Fibroblast of lung (primary cell): ENCODE results near the gene PALLD. TPM values are rescaled to one million over a fixed set of nuclear protein-coding genes. Genes with fewer than 3 reads are reported as not detected.

Source experiments
- DNase-seq, 2 donors: peaks; one replicate each; pipeline versions ENCODE4 v3.0.0 to v3.0.0-alpha.2; 2010; ENCODE audit warnings: low read depth in 2 of 2
- H2AFZ ChIP-seq: 2 replicates; pipeline ENCODE4 v1.5.1; 2012; ENCODE audit warnings: low read length, control low read depth, inconsistent platforms
- H3K27ac ChIP-seq: 2 replicates; pipeline ENCODE4 v1.5.1; 2011; ENCODE audit warnings: low read length, control low read depth; ENCODE audit not compliant: insufficient read depth
- H3K27me3 ChIP-seq: 2 replicates; pipeline ENCODE4 v1.5.1; 2011; ENCODE audit warnings: mild to moderate bottlenecking, low read length; ENCODE audit not compliant: control insufficient read depth, insufficient read depth
- H3K36me3 ChIP-seq: 2 replicates; pipeline ENCODE4 v1.5.1; 2011; ENCODE audit warnings: low read length; ENCODE audit not compliant: control insufficient read depth, insufficient read depth
- H3K4me1 ChIP-seq: 2 replicates; pipeline ENCODE4 v1.5.1; 2011; ENCODE audit warnings: low read length; ENCODE audit not compliant: control insufficient read depth, insufficient read depth; ENCODE audit errors: extremely low read depth
- H3K4me2 ChIP-seq: 2 replicates; pipeline ENCODE4 v1.5.1; 2011; ENCODE audit warnings: low read length, control low read depth; ENCODE audit not compliant: insufficient read depth; ENCODE audit errors: extremely low read depth
- H3K4me3 ChIP-seq, 4 experiments: fragments of 200-600 bp in 1 of 4; sonication (generic) in 1 of 4; replicated peaks in 1 of 4; 2 replicates each; pipeline ENCODE4 v1.5.1; 2011 to 2016; ENCODE audit warnings: low read length in 4 of 4, low read depth in 3 of 4, mild to moderate bottlenecking in 3 of 4, control low read depth in 2 of 4, inconsistent platforms in 1 of 4, mixed read lengths in 1 of 4; ENCODE audit not compliant: insufficient read depth in 1 of 4; ENCODE audit errors: control extremely low read depth in 1 of 4
- H3K79me2 ChIP-seq: 2 replicates; pipeline ENCODE4 v1.5.1; 2012; ENCODE audit warnings: mild to moderate bottlenecking, low read length, inconsistent platforms; ENCODE audit not compliant: control insufficient read depth, insufficient read depth
- H3K9ac ChIP-seq: 2 replicates; pipeline ENCODE4 v1.5.1; 2011; ENCODE audit warnings: mild to moderate bottlenecking, low read length, control low read depth; ENCODE audit not compliant: insufficient read depth
- H3K9me3 ChIP-seq: 2 replicates; pipeline ENCODE4 v1.5.1; 2012; ENCODE audit warnings: low read depth, low read length; ENCODE audit not compliant: control insufficient read depth, insufficient read depth
- H4K20me1 ChIP-seq: 2 replicates; pipeline ENCODE4 v1.5.1; 2011; ENCODE audit warnings: low read length; ENCODE audit not compliant: control insufficient read depth, insufficient read depth; ENCODE audit errors: extremely low read depth
- EZH2 ChIP-seq: IDR thresholded peaks from 2 replicates; pipeline ENCODE4 v1.5.1; 2012; ENCODE audit warnings: low read length, control low read depth, mild to moderate bottlenecking; ENCODE audit errors: missing control alignments
- polyA plus RNA-seq, 2 donors: library from polyadenylated mRNA; depleted of rRNA in 1 of 2; stranded (reverse) in 1 of 2; unstranded in 1 of 2; fragments of >200 nt; gene quantifications; 2 replicates each; pipeline ENCODE4 v1.2.1, GENCODE V29; 2011 to 2012; ENCODE audit warnings: missing spikeins in 1 of 2
- total RNA-seq: library from RNA; depleted of rRNA; stranded (reverse); fragments of >200 nt; gene quantifications from 2 replicates; pipeline ENCODE4 v1.2.1, GENCODE V29; 2014
- TF ChIP-seq, protein P1 (sequence below), 2 donors: IDR thresholded peaks in 1 of 2; conservative IDR thresholded peaks in 1 of 2; 1 replicate in 1 of 2; 2 replicates in 1 of 2; pipeline ENCODE4 v1.5.1; 2011 to 2012; ENCODE audit warnings: low read length in 2 of 2, control low read depth in 1 of 2, inconsistent platforms in 1 of 2, low read depth in 1 of 2, mild to moderate bottlenecking in 1 of 2

Gene PALLD
- total and polyA plus RNA-seq, 2 donors (not counting 1 experiment from before 2014, with no cell fraction given), result 200 to 205 TPM

GRCh38 chr4:168876106-168876505 lies 379.3 kb downstream of the PALLD start:
- Histone ChIP-seq H3K9ac (no peak overlapping the region), H3K4me2 (no peak overlapping the region), H3K4me1 (peaks cover 19% of the 10 kb centered on the region), H4K20me1 (no peaks in the 10 kb centered on the region), H2AFZ (no peak overlapping the region), H3K79me2 (peaks cover 26% of the 10 kb centered on the region), H3K9me3 (no peaks in the 10 kb centered on the region), H3K27me3 (no peaks in the 10 kb centered on the region), H3K36me3 (peaks cover 7% of the 10 kb centered on the region), H3K4me3 (no peak overlapping the region), H3K27ac (no peak overlapping the region)
- DNase-seq, result no peak
- TF ChIP-seq EZH2, result no peak
- TF ChIP-seq, protein P1, sequence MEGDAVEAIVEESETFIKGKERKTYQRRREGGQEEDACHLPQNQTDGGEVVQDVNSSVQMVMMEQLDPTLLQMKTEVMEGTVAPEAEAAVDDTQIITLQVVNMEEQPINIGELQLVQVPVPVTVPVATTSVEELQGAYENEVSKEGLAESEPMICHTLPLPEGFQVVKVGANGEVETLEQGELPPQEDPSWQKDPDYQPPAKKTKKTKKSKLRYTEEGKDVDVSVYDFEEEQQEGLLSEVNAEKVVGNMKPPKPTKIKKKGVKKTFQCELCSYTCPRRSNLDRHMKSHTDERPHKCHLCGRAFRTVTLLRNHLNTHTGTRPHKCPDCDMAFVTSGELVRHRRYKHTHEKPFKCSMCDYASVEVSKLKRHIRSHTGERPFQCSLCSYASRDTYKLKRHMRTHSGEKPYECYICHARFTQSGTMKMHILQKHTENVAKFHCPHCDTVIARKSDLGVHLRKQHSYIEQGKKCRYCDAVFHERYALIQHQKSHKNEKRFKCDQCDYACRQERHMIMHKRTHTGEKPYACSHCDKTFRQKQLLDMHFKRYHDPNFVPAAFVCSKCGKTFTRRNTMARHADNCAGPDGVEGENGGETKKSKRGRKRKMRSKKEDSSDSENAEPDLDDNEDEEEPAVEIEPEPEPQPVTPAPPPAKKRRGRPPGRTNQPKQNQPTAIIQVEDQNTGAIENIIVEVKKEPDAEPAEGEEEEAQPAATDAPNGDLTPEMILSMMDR (conservative IDR thresholded peaks at IDR 0.05 in 1 of 2, IDR thresholded peaks at IDR 0.05 in 1 of 2; ENCODE audit: low read depth in 1 of 2, low read length in 2 of 2), result no peak

DNA sequence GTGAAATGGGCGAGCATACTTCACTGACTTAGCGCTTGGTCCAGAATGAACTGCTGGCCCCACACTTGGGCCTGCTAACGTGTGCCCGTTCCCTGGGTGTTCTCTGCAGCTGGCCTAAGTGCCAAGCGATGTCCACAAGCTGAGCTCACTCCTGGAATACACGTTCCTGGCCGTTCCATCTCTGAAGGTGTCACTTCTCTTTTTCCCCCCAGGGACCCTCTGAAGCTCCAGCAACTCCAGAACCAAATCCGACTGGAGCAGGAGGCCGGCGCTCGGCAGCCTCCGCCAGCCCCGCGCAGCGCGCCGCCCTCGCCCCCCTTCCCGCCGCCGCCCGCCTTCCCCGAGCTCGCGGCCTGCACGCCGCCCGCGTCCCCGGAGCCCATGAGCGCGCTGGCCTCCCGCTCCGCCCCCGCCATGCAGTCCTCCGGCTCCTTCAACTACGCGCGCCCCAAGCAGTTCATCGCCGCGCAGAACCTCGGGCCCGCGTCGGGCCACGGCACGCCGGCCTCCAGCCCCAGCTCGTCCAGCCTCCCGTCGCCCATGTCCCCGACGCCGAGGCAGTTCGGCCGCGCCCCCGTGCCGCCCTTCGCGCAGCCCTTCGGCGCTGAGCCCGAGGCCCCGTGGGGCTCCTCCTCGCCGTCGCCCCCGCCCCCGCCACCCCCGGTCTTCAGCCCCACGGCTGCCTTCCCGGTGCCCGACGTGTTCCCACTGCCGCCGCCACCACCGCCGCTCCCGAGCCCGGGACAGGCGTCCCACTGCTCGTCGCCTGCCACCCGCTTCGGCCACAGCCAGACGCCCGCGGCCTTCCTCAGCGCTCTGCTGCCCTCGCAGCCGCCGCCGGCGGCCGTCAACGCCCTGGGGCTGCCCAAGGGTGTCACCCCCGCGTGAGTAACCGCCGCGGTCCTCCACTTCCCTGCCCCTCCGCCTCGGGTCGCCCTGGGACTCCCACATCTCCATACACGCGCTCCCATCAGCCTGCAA lies 380.9 kb downstream of the PALLD start:
- peak in 1 of 2 donors; percentile 58 for DNase-seq
- peaks cover 19% of the 10 kb centered on the region for H3K4me1 ChIP-seq
- peak overlapping the region; percentile 68 for H3K9ac ChIP-seq
- H3K79me2 ChIP-seq, result peaks cover 31% of the 10 kb centered on the region
- H3K4me3 ChIP-seq, result peak overlapping the region; percentile 14 to 47 (median 38)
- H2AFZ ChIP-seq, result peak overlapping the region; percentile 56
- no peaks in the 10 kb centered on the region for H3K27me3 ChIP-seq
- no peaks in the 10 kb centered on the region for H3K9me3 ChIP-seq
- peaks cover 7% of the 10 kb centered on the region for H3K36me3 ChIP-seq
- TF ChIP-seq EZH2, result no peak
- TF ChIP-seq, protein P1 (conservative IDR thresholded peaks at IDR 0.05 in 1 of 2, IDR thresholded peaks at IDR 0.05 in 1 of 2; ENCODE audit: low read depth in 1 of 2, low read length in 2 of 2), result no peak
- peak overlapping the region; percentile 76 for H3K27ac ChIP-seq
- H3K4me2 ChIP-seq, result peak overlapping the region; percentile 92
- H4K20me1 ChIP-seq, result no peaks in the 10 kb centered on the region

DNA sequence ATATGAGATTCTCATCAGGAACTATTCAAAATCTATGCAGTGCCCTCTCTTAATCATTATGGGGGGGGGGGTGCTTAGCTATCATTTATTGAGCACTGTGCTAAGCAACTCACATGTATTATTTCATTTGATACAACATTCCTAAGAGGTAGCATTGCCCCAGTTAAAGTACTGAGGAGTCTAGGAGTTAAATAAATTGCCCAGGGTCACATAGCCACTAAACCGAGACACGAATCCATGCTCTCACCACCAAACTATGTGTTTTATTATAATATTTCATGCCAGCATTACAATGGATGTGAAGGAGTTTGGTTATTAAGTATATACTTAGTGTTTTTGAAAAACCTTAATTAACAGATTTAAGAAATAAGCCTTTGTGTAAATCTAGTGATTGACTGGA lies 381.8 kb downstream of the PALLD start:
- no peaks in the 10 kb centered on the region for H3K27me3 ChIP-seq
- peaks cover 28% of the 10 kb centered on the region for H3K79me2 ChIP-seq
- peaks cover 24% of the 10 kb centered on the region for H3K4me1 ChIP-seq
- no peak overlapping the region for H2AFZ ChIP-seq
- no peak overlapping the region for H3K9ac ChIP-seq
- no peak for DNase-seq
- H3K9me3 ChIP-seq, result no peaks in the 10 kb centered on the region
- peak overlapping the region in 3 of 4 experiments; percentile 14 to 47 (median 15) for H3K4me3 ChIP-seq
- peak overlapping the region; percentile 84 for H3K4me2 ChIP-seq
- peak overlapping the region; percentile 76 for H3K27ac ChIP-seq
- H4K20me1 ChIP-seq, result no peaks in the 10 kb centered on the region
- peaks cover 7% of the 10 kb centered on the region for H3K36me3 ChIP-seq
- TF ChIP-seq, protein P1 (conservative IDR thresholded peaks at IDR 0.05 in 1 of 2, IDR thresholded peaks at IDR 0.05 in 1 of 2; ENCODE audit: low read depth in 1 of 2, low read length in 2 of 2), result no peak
- no peak for TF ChIP-seq EZH2
